ENCODE data around the gene HDAC4. TPM values are rescaled to one million over a fixed set of nuclear protein-coding genes. Genes with fewer than 3 reads are reported as not detected.

The HDAC4 gene
- total and polyA plus RNA-seq, 10 of the 15 experiments (the other 5 are each of a cell fraction or from before 2014, with no cell fraction given): 0.22 to 15.7 (median 4.8) TPM

DNA sequence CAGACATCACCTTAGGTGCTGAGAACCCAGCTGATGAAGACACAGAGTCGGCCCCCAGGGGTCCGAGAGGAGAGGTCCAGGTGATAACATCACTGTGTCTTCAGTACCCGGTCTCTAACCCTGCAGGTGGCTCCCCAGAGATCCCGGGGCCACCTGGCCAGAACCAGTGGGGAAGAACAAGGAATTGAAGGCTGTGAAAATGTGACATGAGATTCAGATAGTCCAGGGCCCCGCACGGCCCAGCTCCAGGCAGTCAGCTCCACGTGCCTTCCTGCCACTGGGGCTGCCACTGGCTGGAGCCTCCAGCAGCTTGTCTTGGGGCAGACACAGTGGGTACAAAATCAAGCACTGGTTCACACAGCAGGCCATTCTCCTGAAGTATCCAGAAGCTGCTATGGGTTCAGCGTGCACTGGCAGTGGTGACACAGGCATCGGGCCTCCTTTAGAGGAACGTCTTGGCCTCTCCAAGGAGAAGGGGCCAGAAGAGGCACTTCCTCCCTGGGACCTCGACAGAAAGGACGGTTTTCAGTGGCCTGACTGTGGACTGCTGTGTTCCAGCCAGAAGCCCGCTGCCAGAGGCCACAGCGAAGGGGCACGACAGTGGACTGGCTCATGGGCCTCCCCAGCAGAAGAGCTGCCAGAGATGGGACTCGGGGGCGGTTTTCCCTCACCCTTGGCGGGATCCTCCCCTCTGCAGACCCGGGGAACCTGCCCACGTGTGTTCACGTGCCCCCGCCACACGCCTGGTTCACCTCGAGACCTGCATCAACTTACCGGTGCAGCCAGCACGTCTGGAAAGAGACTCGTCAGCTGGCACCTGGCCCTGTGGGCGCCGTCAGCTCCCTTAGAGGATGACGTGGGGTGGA, 150.4 kb downstream of the HDAC4 start:
- ATAC-seq (no peak), FAIRE-seq (no peak), DNase-seq (ENCODE audit: low read depth, low spot score) (no peak)
- H3K4me3 ChIP-seq: no peak overlapping the region
- ChIA-PET SMC1A (ENCODE audit: uncharacterized antibody, unreplicated experiment) (no interaction called here), CTCF (no interaction called here), POLR2A (no interaction called here), RAD21 (ENCODE audit: unreplicated experiment) (no interaction called here)
- no peaks in the 10 kb centered on the region for H3K36me3 ChIP-seq (ENCODE audit: control insufficient read depth in 2 of 2, insufficient read depth in 2 of 2, low read length in 1 of 2)
- in situ Hi-C loops (cut with MboI): no loop called here
- no peak overlapping the region for H2AFZ ChIP-seq (ENCODE audit: control insufficient read depth, low read depth, low read length)
- H3K27ac ChIP-seq (ENCODE audit: control insufficient read depth, insufficient read depth): no peak overlapping the region
- TF ChIP-seq PRDM15 (CRISPR knock-in tag; IDR thresholded peaks at IDR 0.05) (no peak), HCFC1 (IDR thresholded peaks at IDR 0.05; ENCODE audit: low read length) (no peak)
- peaks cover 18% of the 10 kb centered on the region for H3K4me1 ChIP-seq (ENCODE audit: control insufficient read depth, insufficient read depth, low read length)
- H3K79me2 ChIP-seq (ENCODE audit: control insufficient read depth, insufficient read depth, low read length): no peaks in the 10 kb centered on the region
- intact Hi-C loops (cut with micrococcal nuclease; ENCODE audit: unreplicated experiment): loop anchor here (10.0 kb wide), 1 partner anchor 106 kb away; no protein-coding TSS in a partner anchor
- H3K9me3 ChIP-seq (replicated peaks; ENCODE audit: control insufficient read depth, insufficient read depth, low read length): no peaks in the 10 kb centered on the region
- 70% methylated on average over 25 of the region's 30 CpGs for WGBS (ENCODE audit: insufficient coverage, insufficient replicate concordance, low lambda C conversion rate, missing lambda C conversion rate)
- BruUV-seq (replicated peaks): no TSS peak
- no peaks in the 10 kb centered on the region; the same call in 1 of the 2 replicates for H4K20me1 ChIP-seq (ENCODE audit: control insufficient read depth, insufficient read depth)
- H3K4me2 ChIP-seq (ENCODE audit: control insufficient read depth, insufficient read depth): no peak overlapping the region
- no peak overlapping the region for H3K9ac ChIP-seq (ENCODE audit: control insufficient read depth, insufficient read depth, low read length)
- H3K27me3 ChIP-seq (replicated peaks in 1 of 2; ENCODE audit: control insufficient read depth in 2 of 2, insufficient read depth in 2 of 2, low read length in 1 of 2): 0 out of 4 replicates have a peak, but pooled peaks cover 0 to 7% of the 10 kb centered on the region in 2 experiments

Measured in GM12878 (cell line).